Smooth muscle cell (in vitro differentiated cells): ENCODE results near the gene SHLD1. TPM values are rescaled to one million over a fixed set of nuclear protein-coding genes. Genes with fewer than 3 reads are reported as not detected.
"Not testable (repeated sequence)": the region's sequence is repeated elsewhere in the genome, so short reads cannot be mapped to it uniquely, and the experiment has no call there.

Source experiments
- DNase-seq: peaks from one replicate; lab custom pipeline; 2025; ENCODE audit not compliant: unreplicated experiment; lab: John Stamatoyannopoulos, UW
- H2AFZ ChIP-seq: fragments of 200-600 bp; sonication (generic); 2 replicates; pipeline ENCODE4 v1.6.0; 2016; ENCODE audit warnings: antibody characterized with exemption, low read depth, mild to moderate bottlenecking
- H3F3A ChIP-seq: fragments of 200-600 bp; sonication (generic); 2 replicates; pipeline ENCODE4 v1.6.0; 2017; ENCODE audit warnings: antibody characterized with exemption, low read depth
- H3K27ac ChIP-seq: fragments of 200-600 bp; sonication (generic); 2 replicates; pipeline ENCODE4 v1.5.1; 2016; ENCODE audit warnings: low read depth, mild to moderate bottlenecking
- H3K27me3 ChIP-seq: fragments of 200-600 bp; sonication (generic); 2 replicates; pipeline ENCODE4 v1.6.1; 2016; ENCODE audit warnings: low read depth, mild to moderate bottlenecking
- H3K36me3 ChIP-seq: fragments of 200-600 bp; sonication (generic); 2 replicates; pipeline ENCODE4 v1.5.1; 2016; ENCODE audit warnings: low read depth
- H3K4me1 ChIP-seq: fragments of 200-600 bp; sonication (generic); 2 replicates; pipeline ENCODE4 v1.5.1; 2016; ENCODE audit warnings: low read depth
- H3K4me2 ChIP-seq: fragments of 200-600 bp; sonication (generic); 2 replicates; pipeline ENCODE4 v1.6.0; 2016; ENCODE audit warnings: mild to moderate bottlenecking
- H3K4me3 ChIP-seq: fragments of 200-600 bp; sonication (generic); 2 replicates; pipeline ENCODE4 v1.5.1; 2016; ENCODE audit warnings: mild to moderate bottlenecking
- H3K79me2 ChIP-seq: fragments of 200-600 bp; sonication (generic); 2 replicates; pipeline ENCODE4 v1.6.0; 2016; ENCODE audit warnings: low read depth, mild to moderate bottlenecking
- H3K9ac ChIP-seq: fragments of 200-600 bp; sonication (generic); 2 replicates; pipeline ENCODE4 v1.6.0; 2016; ENCODE audit warnings: low read depth
- H3K9me3 ChIP-seq: fragments of 200-600 bp; sonication (generic); replicated peaks from 2 replicates; pipeline ENCODE4 v1.5.1; 2016; ENCODE audit warnings: low read depth
- H4K20me1 ChIP-seq: fragments of 200-600 bp; sonication (generic); 2 replicates; pipeline ENCODE4 v1.6.0; 2016; ENCODE audit warnings: low read depth
- CTCF ChIP-seq: fragments of 200-600 bp; sonication (generic); IDR thresholded peaks from 2 replicates; pipeline ENCODE4 v1.5.1; 2017; ENCODE audit warnings: borderline replicate concordance, mild to moderate bottlenecking, antibody characterized with exemption; ENCODE audit not compliant: insufficient read depth, poor library complexity, severe bottlenecking
- WGBS: methylation state at CpG from one replicate; pipeline ENCODE4 v1.1.7; 2016; ENCODE audit warnings: low lambda C conversion rate; 5-methylcytosine and 5-hydroxymethylcytosine counted together
- polyA plus RNA-seq: library from polyadenylated mRNA; unstranded; fragments of >200 nt; fragmentation: Nextera tagmentation; extraction: Ambion mirVana; gene quantifications from 2 replicates; pipeline ENCODE4 v1.2.1, GENCODE V29; 2016
- total RNA-seq: library from RNA; depleted of rRNA; stranded (reverse); fragments of >200 nt; gene quantifications from 2 replicates; pipeline ENCODE4 v1.2.3, GENCODE V29; 2014

The SHLD1 gene
- total and polyA plus RNA-seq, 2 experiments from 2014 or later, result 3.3 to 3.7 TPM

DNA sequence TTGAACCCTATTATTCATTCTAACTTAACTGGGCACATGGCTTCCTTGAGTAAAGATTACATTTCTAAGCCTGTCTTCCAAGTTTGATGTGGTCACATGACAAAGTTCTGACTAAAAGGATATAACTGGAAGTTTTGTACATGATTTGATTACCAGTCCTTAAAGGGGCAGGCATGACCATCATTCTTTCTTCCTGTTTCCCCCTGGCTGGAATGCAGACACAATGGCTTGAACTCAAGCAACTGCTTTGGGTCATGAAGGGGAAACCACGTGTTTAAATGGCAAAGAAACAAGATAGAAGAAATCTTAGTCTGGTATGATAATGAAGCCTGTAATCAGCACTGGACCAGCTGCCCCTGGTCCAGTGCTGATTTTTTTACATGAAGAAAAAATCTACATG, 15.6 kb upstream of the SHLD1 start:
- TF ChIP-seq CTCF, result no peak
- Histone ChIP-seq H3K9me3 (no peaks in the 10 kb centered on the region), H3K27me3 (peaks cover 4% of the 10 kb centered on the region), H3F3A (no peaks in the 10 kb centered on the region), H3K27ac (no peak overlapping the region), H3K79me2 (no peaks in the 10 kb centered on the region), H3K9ac (no peak overlapping the region), H3K36me3 (no peaks in the 10 kb centered on the region), H3K4me1 (peaks cover 4% of the 10 kb centered on the region), H4K20me1 (no peaks in the 10 kb centered on the region), H3K4me3 (no peak overlapping the region), H3K4me2 (no peak overlapping the region), H2AFZ (no peak overlapping the region)
- no peak for DNase-seq
- WGBS, result 68% methylated on average over 1 of the region's 1 CpG

GRCh38 chr20:5735845-5736510, 14.2 kb upstream of the SHLD1 start:
- H3F3A ChIP-seq, result no peaks in the 10 kb centered on the region

DNA sequence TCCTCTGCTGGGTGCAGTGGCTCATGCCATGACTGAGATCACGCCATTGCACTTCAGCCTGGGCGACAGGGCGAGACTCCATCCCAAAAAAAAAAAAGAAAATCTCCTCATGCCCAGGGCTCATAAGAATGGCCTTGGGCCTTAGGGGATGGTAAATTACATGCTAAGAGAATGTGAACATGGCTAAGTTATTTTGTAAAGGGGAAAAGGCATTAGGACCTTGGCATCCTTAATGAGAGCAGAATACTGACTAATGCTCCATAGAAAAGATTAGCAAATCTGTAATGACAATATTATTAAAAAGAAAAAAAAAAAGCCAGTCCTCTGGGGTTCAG, 12.6 kb upstream of the SHLD1 start:
- Histone ChIP-seq H3K9me3 (no peaks in the 10 kb centered on the region), H3F3A (no peaks in the 10 kb centered on the region), H4K20me1 (no peaks in the 10 kb centered on the region), H3K79me2 (no peaks in the 10 kb centered on the region), H2AFZ (no peak overlapping the region), H3K27ac (no peak overlapping the region), H3K9ac (no peak overlapping the region), H3K27me3 (no peaks in the 10 kb centered on the region), H3K4me3 (no peak overlapping the region), H3K4me2 (peak overlapping the region; percentile 62), H3K4me1 (peaks cover 4% of the 10 kb centered on the region), H3K36me3 (no peaks in the 10 kb centered on the region)
- 48% methylated on average over 3 of the region's 3 CpGs for WGBS
- no peak for DNase-seq
- TF ChIP-seq CTCF, result no peak

More at GRCh38 chr20:5735845-5736510, 14.2 kb upstream of the SHLD1 start:
- Histone ChIP-seq H3K9ac (no peak overlapping the region), H2AFZ (no peak overlapping the region), H3K4me3 (no peak overlapping the region), H3K4me1 (peaks cover 4% of the 10 kb centered on the region), H3K27me3 (peaks cover 2% of the 10 kb centered on the region), H3K27ac (no peak overlapping the region), H4K20me1 (no peaks in the 10 kb centered on the region), H3K4me2 (no peak overlapping the region), H3K9me3 (no peaks in the 10 kb centered on the region), H3K36me3 (no peaks in the 10 kb centered on the region), H3K79me2 (no peaks in the 10 kb centered on the region)
- DNase-seq, result no peak
- TF ChIP-seq CTCF, result no peak
- 86% methylated on average over 3 of the region's 3 CpGs for WGBS

DNA sequence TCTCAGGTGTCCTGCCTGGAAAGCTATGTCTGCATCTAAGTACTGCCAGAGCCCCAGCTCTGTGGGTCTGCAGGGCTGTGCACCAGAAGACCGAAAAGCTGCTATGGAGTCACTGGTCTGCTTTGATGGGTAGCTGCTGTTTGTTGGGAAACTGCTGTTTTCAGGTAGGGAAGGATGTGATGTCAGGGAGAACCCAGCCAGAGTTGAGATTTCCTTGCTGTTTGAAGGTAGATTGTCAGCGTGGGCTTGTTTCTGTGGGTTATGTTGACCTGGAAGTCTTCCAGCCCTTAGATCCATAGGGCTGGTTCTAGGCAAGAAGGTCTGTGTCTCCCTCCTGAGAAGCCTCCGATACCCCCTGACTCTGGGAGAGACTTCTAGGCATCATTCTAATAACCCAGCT, 12.2 kb upstream of the SHLD1 start:
- WGBS, result 93% methylated on average over 3 of the region's 3 CpGs

DNA sequence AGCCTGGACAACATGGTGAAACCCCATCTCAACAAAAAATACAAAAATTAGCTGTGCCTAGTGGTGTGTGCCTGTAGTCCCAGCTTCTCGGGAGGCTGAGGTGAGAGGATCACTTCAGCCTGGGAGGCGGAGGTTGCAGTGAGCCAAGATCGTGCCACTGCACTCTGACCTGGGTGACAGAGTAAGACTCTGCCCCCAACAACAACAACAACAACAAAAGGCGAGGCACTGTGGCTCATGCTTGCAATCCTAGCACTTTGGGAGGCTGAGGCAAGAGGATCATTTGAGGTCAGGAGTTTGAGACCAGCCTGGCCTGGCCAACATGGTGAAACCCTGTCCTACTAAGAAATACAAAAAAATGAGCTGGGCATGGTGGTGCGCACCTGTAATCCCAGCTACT, 9.6 kb upstream of the SHLD1 start:
- H3K9me3 ChIP-seq, H3K4me1 ChIP-seq, H3K4me2 ChIP-seq, H3K4me3 ChIP-seq, H3K79me2 ChIP-seq, H2AFZ ChIP-seq, H3K27ac ChIP-seq, H3K27me3 ChIP-seq, H3K36me3 ChIP-seq, H4K20me1 ChIP-seq, H3K9ac ChIP-seq, H3F3A ChIP-seq, DNase-seq: not testable (repeated sequence)
- WGBS, result 98% methylated on average over 5 of the region's 5 CpGs

More for the DNA sequence above, 12.2 kb upstream of the SHLD1 start:
- no peaks in the 10 kb centered on the region for H3F3A ChIP-seq
- no peak overlapping the region for H2AFZ ChIP-seq
- no peak overlapping the region for H3K9ac ChIP-seq
- no peak for DNase-seq
- no peak overlapping the region for H3K27ac ChIP-seq
- no peaks in the 10 kb centered on the region for H3K79me2 ChIP-seq
- H3K4me3 ChIP-seq, result no peak overlapping the region
- H4K20me1 ChIP-seq, result no peaks in the 10 kb centered on the region
- peak overlapping the region; percentile 62 for H3K4me2 ChIP-seq
- TF ChIP-seq CTCF, result no peak
- no peaks in the 10 kb centered on the region for H3K27me3 ChIP-seq
- H3K9me3 ChIP-seq, result no peaks in the 10 kb centered on the region
- H3K36me3 ChIP-seq, result no peaks in the 10 kb centered on the region
- H3K4me1 ChIP-seq, result peaks cover 4% of the 10 kb centered on the region
